Stimulated activated memory B cell treated with anti-CD40 and anti-IgM and Interleukin-4, amounts not matched to agents 10 μg/mL and 1 μg/mL and 100 μg/mL, for 72 hours (primary cell): ENCODE data around the gene PPP1R1B.
A peak's percentile ranks its signal among the peaks of the same experiment; 100 is the strongest.

Experiments
- ATAC-seq: fragments of 150-1000 bp; cut with Tn5 transposase; 2 replicates; pipeline ENCODE4 v1.10.0; 2021
- H3K27ac Mint-ChIP-seq: one replicate; pipeline ENCODE4 v1.8.0; 2022; ENCODE audit warnings: mild to moderate bottlenecking, mixed read lengths
- H3K27me3 Mint-ChIP-seq: one replicate; pipeline ENCODE4 v1.8.0; 2022; ENCODE audit warnings: mixed read lengths
- H3K36me3 Mint-ChIP-seq: one replicate; pipeline ENCODE4 v1.8.0; 2022; ENCODE audit warnings: mixed read lengths
- H3K4me1 Mint-ChIP-seq: one replicate; pipeline ENCODE4 v1.8.0; 2022; ENCODE audit warnings: mixed read lengths
- H3K4me3 Mint-ChIP-seq: one replicate; pipeline ENCODE4 v1.8.0; 2022; ENCODE audit warnings: mild to moderate bottlenecking, moderate library complexity, mixed read lengths
- H3K9me3 Mint-ChIP-seq: one replicate; pipeline ENCODE4 v1.8.0; 2022; ENCODE audit warnings: mixed read lengths

Gene PPP1R1B

DNA sequence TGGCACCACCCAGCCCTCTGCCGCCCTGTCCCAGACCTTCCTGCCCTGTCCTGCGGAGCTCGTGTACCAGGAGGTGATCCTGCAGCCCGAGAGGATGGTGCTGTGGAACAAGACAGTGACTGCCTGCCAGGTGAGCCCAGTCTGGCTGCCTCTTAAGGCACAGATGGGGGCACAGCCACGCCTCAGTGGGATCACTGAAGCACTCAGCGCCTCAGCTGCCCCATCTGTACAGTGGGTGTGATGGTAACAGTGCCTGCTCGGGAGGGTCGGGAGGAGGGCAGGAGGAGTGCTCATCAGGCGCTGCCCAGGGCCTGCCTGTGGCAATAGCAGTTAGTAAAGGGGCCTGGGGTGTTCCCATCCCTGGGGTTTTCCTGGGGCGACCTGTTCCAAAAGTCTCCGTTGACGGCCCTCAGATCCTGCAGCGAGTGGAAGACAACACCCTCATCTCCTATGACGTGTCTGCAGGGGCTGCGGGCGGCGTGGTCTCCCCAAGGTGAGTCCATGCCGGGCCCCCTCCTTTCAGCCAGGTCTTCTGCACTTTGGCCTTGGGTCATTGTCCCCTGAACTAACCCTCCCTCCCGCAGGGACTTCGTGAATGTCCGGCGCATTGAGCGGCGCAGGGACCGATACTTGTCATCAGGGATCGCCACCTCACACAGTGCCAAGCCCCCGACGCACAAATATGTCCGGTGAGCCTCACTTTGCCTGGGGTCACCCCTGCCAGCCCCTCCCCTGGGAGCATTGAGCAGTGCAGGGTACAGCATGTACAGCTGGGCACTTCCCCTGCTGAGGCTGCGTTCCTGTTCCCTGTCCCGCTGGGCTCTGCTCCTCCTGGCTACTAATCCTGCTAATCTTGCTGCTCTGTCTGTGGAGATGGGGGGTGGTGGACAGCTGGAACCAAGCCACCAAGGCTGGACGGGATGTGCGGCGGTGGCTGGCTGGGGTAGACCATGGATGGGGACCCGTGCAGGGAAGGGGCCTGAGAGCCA lies 33.9 kb downstream of the PPP1R1B start:
- Mint-ChIP-seq H3K27ac (no peak overlapping the region), H3K9me3 (no peaks in the 10 kb centered on the region), H3K27me3 (peaks cover under 1% of the 10 kb centered on the region), H3K4me1 (peaks cover 36% of the 10 kb centered on the region), H3K36me3 (peaks cover 45% of the 10 kb centered on the region), H3K4me3 (no peak overlapping the region)
- ATAC-seq = no peak

DNA sequence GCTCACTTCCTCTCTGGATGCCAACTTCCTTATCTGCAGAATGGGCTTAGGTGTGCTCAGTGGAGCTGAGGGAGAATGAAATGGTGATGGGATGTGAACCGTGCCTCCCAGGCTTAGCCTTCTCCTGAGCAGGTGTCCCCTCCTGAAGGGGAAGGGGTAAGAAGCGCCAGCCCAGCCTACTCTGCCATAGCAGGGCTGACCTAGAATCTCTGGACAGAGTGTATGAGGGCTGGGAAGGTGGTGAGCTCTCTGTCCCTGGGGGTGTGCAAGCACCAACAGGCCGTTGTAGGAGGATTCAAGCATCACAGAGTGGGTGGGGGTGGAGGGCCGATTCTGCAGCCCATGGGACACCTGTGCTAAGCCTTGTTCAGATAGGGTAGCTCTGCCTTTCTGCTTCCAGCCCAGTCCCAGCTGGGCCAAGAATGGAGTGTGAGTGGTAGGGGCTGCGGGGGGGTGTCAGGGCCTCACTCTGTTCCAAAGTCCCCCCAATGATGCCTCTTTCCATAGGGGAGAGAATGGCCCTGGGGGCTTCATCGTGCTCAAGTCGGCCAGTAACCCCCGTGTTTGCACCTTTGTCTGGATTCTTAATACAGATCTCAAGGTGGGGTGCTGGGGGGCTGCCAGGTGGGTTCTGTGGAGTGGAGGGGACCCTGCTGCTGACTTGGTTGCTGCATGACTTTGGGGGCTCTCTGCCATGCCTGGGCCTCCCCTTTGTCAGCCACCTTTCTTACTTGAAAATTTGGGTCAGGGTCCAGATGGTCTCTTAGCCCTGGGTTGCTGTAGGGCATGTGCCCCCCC lies 35.2 kb downstream of the PPP1R1B start:
- peaks cover 42% of the 10 kb centered on the region for H3K4me1 Mint-ChIP-seq
- H3K27me3 Mint-ChIP-seq = peaks cover 13% of the 10 kb centered on the region
- no peak overlapping the region for H3K27ac Mint-ChIP-seq
- H3K36me3 Mint-ChIP-seq = peaks cover 39% of the 10 kb centered on the region
- no peaks in the 10 kb centered on the region for H3K9me3 Mint-ChIP-seq
- no peak for ATAC-seq
- H3K4me3 Mint-ChIP-seq = no peak overlapping the region

DNA sequence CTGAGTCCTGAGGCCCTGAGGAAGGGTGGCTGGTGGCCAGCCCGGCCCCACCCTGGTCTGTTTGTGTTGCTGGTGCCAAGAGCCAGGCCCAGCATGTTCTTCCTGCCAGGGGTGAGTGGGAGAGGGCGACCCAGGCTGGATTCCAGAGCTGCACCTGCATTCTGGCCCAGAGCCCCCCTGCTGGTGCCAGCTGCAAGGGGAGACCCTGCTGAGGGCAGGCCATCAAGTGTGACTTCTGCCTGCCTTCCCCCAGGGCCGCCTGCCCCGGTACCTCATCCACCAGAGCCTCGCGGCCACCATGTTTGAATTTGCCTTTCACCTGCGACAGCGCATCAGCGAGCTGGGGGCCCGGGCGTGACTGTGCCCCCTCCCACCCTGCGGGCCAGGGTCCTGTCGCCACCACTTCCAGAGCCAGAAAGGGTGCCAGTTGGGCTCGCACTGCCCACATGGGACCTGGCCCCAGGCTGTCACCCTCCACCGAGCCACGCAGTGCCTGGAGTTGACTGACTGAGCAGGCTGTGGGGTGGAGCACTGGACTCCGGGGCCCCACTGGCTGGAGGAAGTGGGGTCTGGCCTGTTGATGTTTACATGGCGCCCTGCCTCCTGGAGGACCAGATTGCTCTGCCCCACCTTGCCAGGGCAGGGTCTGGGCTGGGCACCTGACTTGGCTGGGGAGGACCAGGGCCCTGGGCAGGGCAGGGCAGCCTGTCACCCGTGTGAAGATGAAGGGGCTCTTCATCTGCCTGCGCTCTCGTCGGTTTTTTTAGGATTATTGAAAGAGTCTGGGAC lies 36.0 kb downstream of the PPP1R1B start:
- peaks cover 48% of the 10 kb centered on the region for H3K4me1 Mint-ChIP-seq
- no peak overlapping the region for H3K4me3 Mint-ChIP-seq
- ATAC-seq = no peak
- H3K36me3 Mint-ChIP-seq = peaks cover 37% of the 10 kb centered on the region
- H3K27me3 Mint-ChIP-seq = peaks cover 21% of the 10 kb centered on the region
- H3K9me3 Mint-ChIP-seq = no peaks in the 10 kb centered on the region
- H3K27ac Mint-ChIP-seq = no peak overlapping the region

DNA sequence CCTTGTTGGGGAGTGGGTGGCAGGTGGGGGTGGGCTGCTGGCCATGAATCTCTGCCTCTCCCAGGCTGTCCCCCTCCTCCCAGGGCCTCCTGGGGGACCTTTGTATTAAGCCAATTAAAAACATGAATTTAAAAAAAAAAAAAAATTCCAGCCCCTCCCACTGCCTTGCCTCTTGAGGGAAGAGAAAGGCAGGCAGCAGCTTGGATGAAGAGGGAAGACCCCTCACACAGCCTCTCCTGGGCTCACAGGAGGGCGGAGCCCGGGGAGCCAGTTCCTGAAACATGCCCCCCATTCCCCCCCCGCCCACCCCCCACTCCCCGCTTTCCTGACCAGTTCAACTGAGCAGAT lies 36.6 kb downstream of the PPP1R1B start:
- Mint-ChIP-seq H3K4me1 (peaks cover 51% of the 10 kb centered on the region), H3K27ac (no peak overlapping the region), H3K36me3 (peaks cover 31% of the 10 kb centered on the region), H3K27me3 (peaks cover 27% of the 10 kb centered on the region), H3K9me3 (no peaks in the 10 kb centered on the region), H3K4me3 (no peak overlapping the region)
- ATAC-seq = no peak

DNA sequence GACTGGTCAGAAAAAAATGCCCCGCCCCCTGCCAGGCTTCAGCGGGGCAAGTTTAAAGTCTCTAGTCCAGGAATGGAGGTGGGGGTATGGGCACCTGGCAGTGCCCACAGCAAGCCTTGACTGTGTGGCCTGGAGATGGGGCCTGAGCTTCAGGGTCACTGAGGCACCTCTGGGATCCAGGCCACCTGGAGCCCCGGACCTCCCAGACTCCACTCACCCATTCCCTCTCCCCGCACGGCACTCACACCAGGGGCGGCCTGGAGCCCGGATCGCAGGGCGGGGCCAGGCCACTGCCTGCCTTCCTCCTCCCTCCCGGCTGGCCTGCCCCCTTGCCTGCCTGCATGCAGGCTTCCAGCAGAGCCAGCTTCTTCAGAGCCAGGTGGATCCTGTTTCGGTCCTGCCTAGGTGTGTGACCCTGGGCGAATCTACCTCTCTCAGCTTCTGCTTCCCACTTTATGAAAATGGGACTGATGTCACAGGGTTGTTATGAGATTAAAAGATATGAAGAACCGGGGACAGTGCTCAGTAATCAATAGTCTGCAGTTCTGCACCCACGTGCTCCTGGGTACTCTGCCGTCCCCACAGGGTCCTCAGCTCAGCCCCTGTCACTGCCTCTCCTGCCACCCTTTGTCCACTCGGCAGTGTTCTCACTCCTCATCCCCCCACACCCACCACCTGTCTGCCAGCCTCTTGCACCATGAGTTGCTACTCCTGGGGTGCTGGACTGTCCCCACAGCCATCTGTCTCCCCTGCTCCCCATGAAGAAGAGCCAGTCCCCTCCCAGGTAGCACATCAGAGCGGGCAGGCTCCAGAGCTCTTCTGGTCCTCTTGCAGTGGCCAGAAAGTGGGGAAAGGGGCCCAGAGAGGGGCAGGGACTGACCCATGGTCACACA lies 37.2 kb downstream of the PPP1R1B start:
- H3K9me3 Mint-ChIP-seq = no peaks in the 10 kb centered on the region
- no peak overlapping the region for H3K4me3 Mint-ChIP-seq
- no peak for ATAC-seq
- no peak overlapping the region for H3K27ac Mint-ChIP-seq
- peaks cover 25% of the 10 kb centered on the region for H3K36me3 Mint-ChIP-seq
- H3K4me1 Mint-ChIP-seq = peaks cover 51% of the 10 kb centered on the region
- H3K27me3 Mint-ChIP-seq = peaks cover 33% of the 10 kb centered on the region

DNA sequence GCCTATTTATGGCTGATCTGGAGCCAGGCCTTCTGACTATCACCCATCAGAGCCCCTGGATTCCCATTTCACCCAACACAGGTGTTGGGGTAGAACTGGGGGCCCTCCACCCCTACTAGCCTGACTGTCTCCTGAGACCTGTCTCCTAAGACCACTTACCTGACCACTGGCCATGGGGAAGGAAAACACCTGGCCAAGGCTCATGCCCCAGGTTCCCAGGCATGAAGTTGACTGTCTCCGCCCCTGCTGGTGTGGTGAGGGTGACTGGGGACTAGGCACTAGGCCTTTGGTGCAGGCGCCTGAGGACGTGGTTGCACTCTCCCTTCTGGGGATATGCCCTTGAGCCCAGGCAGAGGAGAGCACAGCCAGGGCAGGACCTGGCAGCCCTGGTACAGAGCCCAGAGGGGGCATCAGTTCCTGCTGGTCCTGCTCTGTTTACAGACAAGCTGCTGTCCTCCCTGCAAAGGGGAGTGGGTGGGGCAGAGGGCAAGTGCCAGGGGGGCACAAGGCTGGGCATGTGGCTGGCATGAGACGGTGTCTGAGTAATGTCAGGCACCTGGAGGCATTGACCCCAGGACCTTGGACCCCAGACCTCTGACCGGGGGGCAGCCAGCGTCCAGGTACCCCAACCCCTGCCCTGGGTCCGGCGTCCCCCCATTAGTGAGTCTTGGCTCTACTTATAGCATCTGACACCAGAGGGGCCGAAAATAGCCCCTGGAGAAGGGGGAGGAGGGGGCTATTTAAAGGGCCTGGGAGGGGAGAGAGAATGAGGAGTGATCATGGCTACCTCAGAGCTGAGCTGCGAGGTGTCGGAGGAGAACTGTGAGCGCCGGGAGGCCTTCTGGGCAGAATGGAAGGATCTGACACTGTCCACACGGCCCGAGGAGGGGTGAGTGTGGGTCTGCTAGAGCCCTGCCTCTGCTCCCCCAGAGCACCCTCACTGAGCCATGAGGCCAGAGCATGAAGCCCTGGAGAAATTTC lies 38.1 kb downstream of the PPP1R1B start, which contains the start of gene TCAP:
Gene TCAP, plus strand, starts transcription at position 769 of the 981 bp plus-strand sequence. Its CDS starts 11 bp downstream, at position 780.
- peaks cover 22% of the 10 kb centered on the region for H3K36me3 Mint-ChIP-seq
- no peaks in the 10 kb centered on the region for H3K9me3 Mint-ChIP-seq
- H3K27ac Mint-ChIP-seq = no peak within 1 kb of the TSS
- peak within 1 kb of the TSS; percentile 59 for H3K4me3 Mint-ChIP-seq
- peaks cover 40% of the 10 kb centered on the region for H3K27me3 Mint-ChIP-seq
- no peak for ATAC-seq
- peaks cover 42% of the 10 kb centered on the region for H3K4me1 Mint-ChIP-seq

DNA sequence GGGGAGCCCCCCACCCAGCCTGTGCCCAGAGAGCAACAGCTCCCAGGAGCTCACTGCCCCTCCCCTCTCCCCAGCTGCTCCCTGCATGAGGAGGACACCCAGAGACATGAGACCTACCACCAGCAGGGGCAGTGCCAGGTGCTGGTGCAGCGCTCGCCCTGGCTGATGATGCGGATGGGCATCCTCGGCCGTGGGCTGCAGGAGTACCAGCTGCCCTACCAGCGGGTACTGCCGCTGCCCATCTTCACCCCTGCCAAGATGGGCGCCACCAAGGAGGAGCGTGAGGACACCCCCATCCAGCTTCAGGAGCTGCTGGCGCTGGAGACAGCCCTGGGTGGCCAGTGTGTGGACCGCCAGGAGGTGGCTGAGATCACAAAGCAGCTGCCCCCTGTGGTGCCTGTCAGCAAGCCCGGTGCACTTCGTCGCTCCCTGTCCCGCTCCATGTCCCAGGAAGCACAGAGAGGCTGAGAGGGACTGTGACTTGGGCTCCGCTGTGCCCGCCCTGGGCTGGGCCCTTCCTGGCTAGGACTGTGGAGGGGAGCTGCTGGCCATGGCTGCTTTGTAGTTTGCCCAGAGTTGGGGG lies 39.0 kb downstream of the PPP1R1B start:
- no peak overlapping the region for H3K27ac Mint-ChIP-seq
- H3K27me3 Mint-ChIP-seq = peaks cover 40% of the 10 kb centered on the region
- no peaks in the 10 kb centered on the region for H3K9me3 Mint-ChIP-seq
- peaks cover 14% of the 10 kb centered on the region for H3K36me3 Mint-ChIP-seq
- no peak for ATAC-seq
- peak overlapping the region; percentile 59 for H3K4me3 Mint-ChIP-seq
- H3K4me1 Mint-ChIP-seq = peaks cover 39% of the 10 kb centered on the region

DNA sequence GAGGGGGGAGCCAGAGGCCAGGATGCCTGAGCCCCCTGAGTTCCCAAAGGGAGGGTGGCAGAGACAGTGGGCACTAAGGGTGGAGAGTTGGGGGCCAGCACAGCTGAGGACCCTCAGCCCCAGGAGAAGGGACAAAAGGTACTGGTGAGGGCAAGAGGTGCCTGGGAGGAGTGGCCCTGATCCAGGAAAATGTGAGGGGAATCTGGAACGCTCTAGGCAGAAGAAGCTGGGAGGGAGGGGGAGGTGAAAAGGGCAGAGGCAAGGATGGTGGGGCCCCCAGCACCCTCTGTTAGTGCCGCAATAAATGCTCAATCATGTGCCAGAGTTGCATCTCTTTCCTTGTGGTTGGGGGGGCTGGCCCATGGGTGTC lies 39.5 kb downstream of the PPP1R1B start:
- Mint-ChIP-seq H3K9me3 (no peaks in the 10 kb centered on the region), H3K27ac (no peak overlapping the region), H3K36me3 (peaks cover 9% of the 10 kb centered on the region), H3K27me3 (peaks cover 40% of the 10 kb centered on the region), H3K4me3 (peak overlapping the region; percentile 59), H3K4me1 (peaks cover 39% of the 10 kb centered on the region)
- ATAC-seq = no peak

DNA sequence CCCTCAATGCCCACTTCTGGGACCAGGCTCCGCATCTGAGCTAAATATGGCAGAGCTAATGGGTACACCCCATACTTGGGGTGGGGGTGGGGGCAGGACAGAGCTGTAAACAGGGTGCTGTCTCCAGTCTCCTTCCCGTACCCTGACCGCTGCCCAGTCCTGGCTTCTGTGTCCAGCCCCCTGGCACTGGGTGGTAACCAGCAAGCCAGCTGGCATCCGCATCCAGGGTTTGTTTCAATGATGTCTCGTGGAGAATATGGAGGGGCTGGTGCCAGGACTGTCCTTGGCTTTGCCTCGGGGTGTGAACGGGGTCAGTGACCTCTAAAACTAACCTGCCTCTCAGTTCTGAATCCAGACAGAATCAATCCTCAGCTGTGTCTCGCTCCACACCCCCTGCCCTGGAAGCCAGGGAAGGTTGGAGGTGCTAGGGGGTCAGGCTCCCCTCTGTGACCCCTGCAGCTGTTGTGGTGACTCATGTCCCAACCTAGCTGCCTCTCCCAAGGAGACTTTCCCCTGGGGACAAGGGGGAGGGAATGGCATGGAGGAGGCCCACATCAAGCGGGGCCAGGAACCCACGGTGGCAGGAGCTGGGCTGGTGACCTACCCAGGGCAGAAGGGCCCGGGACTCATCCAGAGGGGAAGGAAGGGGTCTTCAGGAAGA lies 40.0 kb downstream of the PPP1R1B start:
- peaks cover 40% of the 10 kb centered on the region for H3K27me3 Mint-ChIP-seq
- H3K4me3 Mint-ChIP-seq = peak overlapping the region; percentile 54
- peaks cover 42% of the 10 kb centered on the region for H3K4me1 Mint-ChIP-seq

DNA sequence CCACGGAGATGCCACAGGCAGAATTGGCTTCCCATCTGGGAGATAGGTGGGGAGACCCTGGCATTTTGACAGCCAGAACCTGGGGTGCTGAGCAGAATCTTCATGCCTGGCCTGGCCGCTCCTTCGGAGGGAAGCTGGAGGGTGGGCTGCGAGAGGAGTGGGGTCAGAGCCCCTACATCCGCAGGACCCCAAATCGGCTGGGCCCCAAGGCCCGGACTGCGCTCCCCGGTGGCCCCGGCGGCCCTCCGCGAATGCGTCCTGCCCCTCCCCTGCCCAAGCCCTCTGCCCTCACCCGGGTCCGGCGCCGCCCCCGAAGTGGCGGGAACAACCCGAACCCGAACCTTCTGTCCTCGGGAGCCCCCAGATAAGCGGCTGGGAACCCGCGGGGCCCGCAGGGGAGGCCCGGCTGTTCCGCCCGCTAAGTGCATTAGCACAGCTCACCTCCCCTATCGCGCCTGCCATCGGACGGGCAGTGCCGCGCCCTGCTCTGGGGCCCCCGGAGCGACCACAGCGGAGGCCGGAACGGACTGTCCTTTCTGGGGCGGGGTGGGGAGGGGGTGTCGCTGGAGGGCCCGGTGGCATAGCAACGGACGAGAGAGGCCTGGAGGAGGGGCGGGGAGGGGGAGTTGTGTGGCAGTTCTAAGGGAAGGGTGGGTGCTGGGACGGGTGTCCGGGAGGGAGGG lies 40.7 kb downstream of the PPP1R1B start:
- peak overlapping the region; percentile 69 for H3K4me3 Mint-ChIP-seq
- no peak for ATAC-seq
- H3K9me3 Mint-ChIP-seq = no peaks in the 10 kb centered on the region
- peak overlapping the region; percentile 73 for H3K27ac Mint-ChIP-seq
- H3K4me1 Mint-ChIP-seq = peaks cover 49% of the 10 kb centered on the region
- H3K27me3 Mint-ChIP-seq = peaks cover 40% of the 10 kb centered on the region
- no peaks in the 10 kb centered on the region for H3K36me3 Mint-ChIP-seq

More for the DNA sequence above, 40.0 kb downstream of the PPP1R1B start:
- ATAC-seq = no peak
- Mint-ChIP-seq H3K27ac (no peak overlapping the region), H3K36me3 (peaks cover 4% of the 10 kb centered on the region), H3K9me3 (no peaks in the 10 kb centered on the region)

DNA sequence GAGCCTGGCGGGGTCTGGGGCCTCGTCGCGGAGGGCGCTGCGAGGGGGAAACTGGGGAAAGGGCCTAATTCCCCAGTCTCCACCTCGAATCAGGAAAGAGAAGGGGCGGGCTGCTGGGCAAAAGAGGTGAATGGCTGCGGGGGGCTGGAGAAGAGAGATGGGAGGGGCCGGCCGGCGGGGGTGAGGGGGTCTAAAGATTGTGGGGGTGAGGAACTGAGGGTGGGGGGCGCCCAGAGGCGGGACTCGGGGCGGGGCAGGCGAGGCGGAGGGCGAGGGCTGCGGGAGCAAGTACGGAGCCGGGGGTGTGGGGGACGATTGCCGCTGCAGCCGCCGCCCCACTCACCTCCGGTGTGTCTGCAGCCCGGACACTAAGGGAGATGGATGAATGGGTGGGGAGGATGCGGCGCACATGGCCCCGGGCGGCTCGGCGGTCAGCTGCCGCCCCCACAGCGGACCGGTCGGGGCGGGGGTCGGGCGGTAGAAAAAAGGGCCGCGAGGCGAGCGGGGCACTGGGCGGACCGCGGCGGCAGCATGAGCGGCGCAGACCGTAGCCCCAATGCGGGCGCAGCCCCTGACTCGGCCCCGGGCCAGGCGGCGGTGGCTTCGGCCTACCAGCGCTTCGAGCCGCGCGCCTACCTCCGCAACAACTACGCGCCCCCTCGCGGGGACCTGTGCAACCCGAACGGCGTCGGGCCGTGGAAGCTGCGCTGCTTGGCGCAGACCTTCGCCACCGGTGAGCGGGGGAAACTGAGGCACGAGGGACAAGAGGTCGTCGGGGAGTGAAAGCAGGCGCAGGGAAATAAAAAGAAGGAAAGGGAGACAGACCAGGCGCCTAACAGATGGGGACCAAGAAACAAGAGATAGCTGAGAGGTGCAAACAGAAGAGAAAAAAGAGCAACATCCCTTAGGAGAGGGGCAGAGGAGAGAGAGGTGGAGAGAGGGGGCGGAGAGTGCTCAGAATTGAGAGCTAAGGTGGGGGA lies 41.5 kb downstream of the PPP1R1B start, which contains the start of gene PNMT:
Gene PNMT, plus strand, starts transcription at position 509 of the 980 bp plus-strand sequence. Its CDS starts 23 bp downstream, at position 532.
- Mint-ChIP-seq H3K36me3 (no peaks in the 10 kb centered on the region), H3K4me1 (peaks cover 53% of the 10 kb centered on the region), H3K4me3 (peak within 1 kb of the TSS; percentile 69), H3K27me3 (peaks cover 40% of the 10 kb centered on the region), H3K27ac (peak within 1 kb of the TSS; percentile 73), H3K9me3 (no peaks in the 10 kb centered on the region)
- peak; percentile 67 for ATAC-seq
